Neutrophil (primary cell): ENCODE results near the gene AKR1B15.

ENCODE experiments used
- H3K27ac ChIP-seq: fragments of 200-600 bp; sonication (generic); 2 replicates; pipeline ENCODE4 v1.5.1; 2016; ENCODE audit warnings: mild to moderate bottlenecking, moderate library complexity
- H3K27me3 ChIP-seq: fragments of 200-600 bp; sonication (generic); 2 replicates; pipeline ENCODE4 v1.6.0; 2016; ENCODE audit warnings: mild to moderate bottlenecking
- H3K36me3 ChIP-seq: fragments of 200-600 bp; sonication (generic); 2 replicates; pipeline ENCODE4 v1.5.1; 2017
- H3K4me1 ChIP-seq, 2 experiments: fragments of 200-600 bp in 1 of 2; sonication (generic) in 1 of 2; 1 replicate in 1 of 2; 2 replicates in 1 of 2; pipeline versions ENCODE4 v1.5.1 to v1.6.1; 2013 to 2016; ENCODE audit warnings: low read depth in 1 of 2, low read length in 1 of 2, mild to moderate bottlenecking in 1 of 2, moderate library complexity in 1 of 2; ENCODE audit not compliant: control insufficient read depth in 1 of 2, insufficient read depth in 1 of 2
- H3K4me3 ChIP-seq, 2 experiments: fragments of 200-600 bp in 1 of 2; sonication (generic) in 1 of 2; 1 replicate in 1 of 2; 2 replicates in 1 of 2; pipeline ENCODE4 v1.5.1; 2013 to 2016; ENCODE audit warnings: low read depth in 1 of 2, low read length in 1 of 2, mild to moderate bottlenecking in 1 of 2, moderate library complexity in 1 of 2
- H3K9me3 ChIP-seq: fragments of 200-600 bp; sonication (generic); 2 replicates; pipeline ENCODE4 v1.5.1; 2016
- CTCF ChIP-seq: fragments of 200-600 bp; sonication (generic); IDR thresholded peaks from 2 replicates; pipeline ENCODE4 v1.5.1; 2016; ENCODE audit warnings: antibody characterized with exemption

Gene AKR1B15

GRCh38 chr7:134623193-134623592 is 74.3 kb downstream of the AKR1B15 start:
- no peak for TF ChIP-seq CTCF
- H3K4me3 ChIP-seq, result no peak overlapping the region
- no peaks in the 10 kb centered on the region for H3K9me3 ChIP-seq
- H3K36me3 ChIP-seq, result no peaks in the 10 kb centered on the region
- H3K27ac ChIP-seq, result no peak overlapping the region
- H3K4me1 ChIP-seq, result no peaks in the 10 kb centered on the region
- peaks cover 37% of the 10 kb centered on the region for H3K27me3 ChIP-seq

GRCh38 chr7:134625550-134625949 is 76.6 kb downstream of the AKR1B15 start:
- Histone ChIP-seq H3K36me3 (no peaks in the 10 kb centered on the region), H3K27ac (no peak overlapping the region)

GRCh38 chr7:134627109-134627774 is 78.3 kb downstream of the AKR1B15 start:
- Histone ChIP-seq H3K27ac (no peak overlapping the region), H3K27me3 (peaks cover 37% of the 10 kb centered on the region), H3K4me3 (no peak overlapping the region), H3K36me3 (no peaks in the 10 kb centered on the region), H3K4me1 (no peaks in the 10 kb centered on the region), H3K9me3 (no peaks in the 10 kb centered on the region)
- no peak for TF ChIP-seq CTCF

More at GRCh38 chr7:134625550-134625949, 76.6 kb downstream of the AKR1B15 start:
- no peaks in the 10 kb centered on the region for H3K9me3 ChIP-seq
- no peaks in the 10 kb centered on the region for H3K4me1 ChIP-seq
- H3K27me3 ChIP-seq, result peaks cover 37% of the 10 kb centered on the region
- TF ChIP-seq CTCF, result no peak
- H3K4me3 ChIP-seq, result no peak overlapping the region

GRCh38 chr7:134627775-134628153 is 78.9 kb downstream of the AKR1B15 start:
- Histone ChIP-seq H3K4me3 (no peak overlapping the region), H3K4me1 (no peaks in the 10 kb centered on the region), H3K27ac (no peak overlapping the region), H3K36me3 (no peaks in the 10 kb centered on the region), H3K27me3 (peaks cover 37% of the 10 kb centered on the region), H3K9me3 (no peaks in the 10 kb centered on the region)
- no peak for TF ChIP-seq CTCF

- TF ChIP-seq CTCF, result no peak
- Histone ChIP-seq H3K27ac (no peak overlapping the region), H3K4me1 (no peaks in the 10 kb centered on the region)
These were observed 80.5 kb downstream of the AKR1B15 start for GRCh38 chr7:134629445-134629844.

More at GRCh38 chr7:134629445-134629844, 80.5 kb downstream of the AKR1B15 start:
- H3K27me3 ChIP-seq, result peaks cover 33% of the 10 kb centered on the region
- H3K4me3 ChIP-seq, result no peak overlapping the region
- no peaks in the 10 kb centered on the region for H3K9me3 ChIP-seq
- no peaks in the 10 kb centered on the region for H3K36me3 ChIP-seq
